ENCODE measurements around the gene AKNA. TPM values are rescaled to one million over a fixed set of nuclear protein-coding genes. Genes with fewer than 3 reads are reported as not detected.

Gene AKNA
- polyA plus RNA-seq, 4 donors, result 3.4 to 22.0 (median 12.8) TPM

- Histone ChIP-seq H3K4me3 (ENCODE audit: low read depth in 1 of 3, low read length in 3 of 3) (peak overlapping the region; percentile 72 to 78 (median 74)), H3K27ac (ENCODE audit: low read depth in 1 of 3, low read length in 2 of 3) (peak overlapping the region; percentile 38 to 96 (median 44)), H3K27me3 (ENCODE audit: control insufficient read depth in 3 of 3, insufficient read depth in 3 of 3, low read length in 3 of 3) (no peaks in the 10 kb centered on the region), H3K36me3 (ENCODE audit: control insufficient read depth in 3 of 3, insufficient read depth in 2 of 3, low read depth in 1 of 3, low read length in 3 of 3) (peaks cover 0 to 9% (median 0%) of the 10 kb centered on the region in 3 donors), H3K9me3 (ENCODE audit: control insufficient read depth in 2 of 2, insufficient read depth in 1 of 2, low read depth in 1 of 2, low read length in 1 of 2) (no peaks in the 10 kb centered on the region), H3K4me1 (ENCODE audit: control insufficient read depth in 3 of 3, insufficient read depth in 2 of 3, low read depth in 1 of 3, low read length in 2 of 3) (peaks cover 0 to 19% (median 0%) of the 10 kb centered on the region in 3 donors)
- DNase-seq (peak; percentile 96 to 97), FAIRE-seq (no peak)
- WGBS, 3 donors, result 0 to 1% (median 0%) methylated on average over 49 to 66 of the region's 66 CpGs
Measured at GRCh38 chr9:114397848-114398605, 10.2 kb upstream of the AKNA start.

DNA sequence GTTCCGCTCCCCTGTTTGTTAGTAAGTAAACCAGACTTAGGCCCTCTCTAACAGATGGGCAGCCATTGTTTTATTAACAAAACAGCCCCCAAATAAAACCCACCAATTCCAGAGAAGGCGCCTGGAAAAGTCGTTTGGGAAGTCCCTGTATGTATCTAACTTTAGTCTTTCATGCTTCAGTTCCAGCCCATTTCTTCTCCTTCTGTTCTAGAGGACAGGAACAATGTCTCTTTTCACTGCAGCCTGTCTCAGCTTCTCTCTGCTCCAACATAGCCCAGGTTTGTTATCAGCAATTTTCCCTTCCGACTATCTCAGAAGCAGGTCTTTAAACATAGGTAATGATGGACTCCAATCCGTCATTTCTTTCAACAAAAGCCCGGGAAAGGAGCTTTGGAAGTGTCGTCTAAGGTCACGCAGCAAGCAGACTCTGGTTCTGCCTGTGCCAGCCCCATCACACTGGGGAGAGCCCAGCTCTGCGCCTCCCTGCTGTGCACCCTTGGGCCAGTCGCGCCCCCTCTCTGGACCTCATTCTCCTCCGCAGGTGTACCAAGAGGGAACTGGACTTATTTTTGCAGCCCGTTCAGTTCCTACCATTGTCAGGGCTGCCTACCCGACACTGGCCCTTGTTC lies 9.6 kb upstream of the AKNA start:
- no peaks in the 10 kb centered on the region for H3K27me3 ChIP-seq (ENCODE audit: control insufficient read depth in 3 of 3, insufficient read depth in 3 of 3, low read length in 3 of 3)
- no peaks in the 10 kb centered on the region for H3K9me3 ChIP-seq (ENCODE audit: control insufficient read depth in 2 of 2, insufficient read depth in 1 of 2, low read depth in 1 of 2, low read length in 1 of 2)
- peaks cover 0 to 25% (median 0%) of the 10 kb centered on the region in 3 donors for H3K4me1 ChIP-seq (ENCODE audit: control insufficient read depth in 3 of 3, insufficient read depth in 2 of 3, low read depth in 1 of 3, low read length in 2 of 3)
- H3K36me3 ChIP-seq (ENCODE audit: control insufficient read depth in 3 of 3, insufficient read depth in 2 of 3, low read depth in 1 of 3, low read length in 3 of 3), result peaks cover 0 to 2% (median 0%) of the 10 kb centered on the region in 3 donors
- FAIRE-seq (no peak), DNase-seq (no peak)
- peak overlapping the region in 1 of 3 donors; percentile 96 for H3K27ac ChIP-seq (ENCODE audit: low read depth in 1 of 3, low read length in 2 of 3)
- WGBS, 3 donors, result 16 to 20% (median 16%) methylated on average over 14 of the region's 14 CpGs
- peak overlapping the region; percentile 28 to 78 (median 74) for H3K4me3 ChIP-seq (ENCODE audit: low read depth in 1 of 3, low read length in 3 of 3)

- Histone ChIP-seq H3K36me3 (ENCODE audit: control insufficient read depth in 3 of 3, insufficient read depth in 2 of 3, low read depth in 1 of 3, low read length in 3 of 3) (no peaks in the 10 kb centered on the region), H3K9me3 (ENCODE audit: control insufficient read depth in 2 of 2, insufficient read depth in 1 of 2, low read depth in 1 of 2, low read length in 1 of 2) (no peaks in the 10 kb centered on the region), H3K4me3 (ENCODE audit: low read depth in 1 of 3, low read length in 3 of 3) (no peak overlapping the region), H3K27me3 (ENCODE audit: control insufficient read depth in 3 of 3, insufficient read depth in 3 of 3, low read length in 3 of 3) (no peaks in the 10 kb centered on the region), H3K4me1 (ENCODE audit: control insufficient read depth in 3 of 3, insufficient read depth in 2 of 3, low read depth in 1 of 3, low read length in 2 of 3) (peaks cover 0 to 31% (median 0%) of the 10 kb centered on the region in 3 donors), H3K27ac (ENCODE audit: low read depth in 1 of 3, low read length in 2 of 3) (peak overlapping the region in 1 of 3 donors; percentile 96)
- 65 to 72% (median 68%) methylated on average over 16 of the region's 16 CpGs for WGBS, 3 donors
- no peak for FAIRE-seq
- DNase-seq, result no peak
Measured at GRCh38 chr9:114396558-114397218, 8.9 kb upstream of the AKNA start.

- Histone ChIP-seq H3K36me3 (ENCODE audit: control insufficient read depth in 3 of 3, insufficient read depth in 2 of 3, low read depth in 1 of 3, low read length in 3 of 3) (no peaks in the 10 kb centered on the region), H3K4me1 (ENCODE audit: control insufficient read depth in 3 of 3, insufficient read depth in 2 of 3, low read depth in 1 of 3, low read length in 2 of 3) (peaks cover 0 to 26% (median 0%) of the 10 kb centered on the region in 3 donors), H3K9me3 (ENCODE audit: control insufficient read depth in 2 of 2, insufficient read depth in 1 of 2, low read depth in 1 of 2, low read length in 1 of 2) (no peaks in the 10 kb centered on the region), H3K27me3 (ENCODE audit: control insufficient read depth in 3 of 3, insufficient read depth in 3 of 3, low read length in 3 of 3) (no peaks in the 10 kb centered on the region), H3K27ac (ENCODE audit: low read depth in 1 of 3, low read length in 2 of 3) (no peak overlapping the region), H3K4me3 (ENCODE audit: low read depth in 1 of 3, low read length in 3 of 3) (no peak overlapping the region)
- 89 to 97% (median 94%) methylated on average over 5 of the region's 5 CpGs for WGBS, 3 donors
- DNase-seq (no peak), FAIRE-seq (no peak)
Measured at GRCh38 chr9:114395768-114396167, 8.0 kb upstream of the AKNA start.

DNA sequence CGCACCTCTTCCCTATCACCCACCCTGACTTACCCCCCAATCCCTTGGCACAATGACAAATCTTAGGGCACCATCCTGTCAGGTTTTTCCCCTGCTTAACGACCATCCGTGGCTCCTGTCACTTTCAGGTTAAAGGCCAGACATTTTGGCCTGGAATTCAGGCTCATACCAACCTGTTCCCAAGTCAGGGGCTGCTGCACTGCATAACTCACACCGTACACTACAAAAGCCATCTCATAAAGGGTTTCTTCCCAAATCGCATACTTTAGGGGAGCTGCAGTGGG lies 7.5 kb upstream of the AKNA start:
- Histone ChIP-seq H3K4me3 (ENCODE audit: low read depth in 1 of 3, low read length in 3 of 3) (no peak overlapping the region), H3K9me3 (ENCODE audit: control insufficient read depth in 2 of 2, insufficient read depth in 1 of 2, low read depth in 1 of 2, low read length in 1 of 2) (no peaks in the 10 kb centered on the region), H3K4me1 (ENCODE audit: control insufficient read depth in 3 of 3, insufficient read depth in 2 of 3, low read depth in 1 of 3, low read length in 2 of 3) (peaks cover 0 to 26% (median 0%) of the 10 kb centered on the region in 3 donors), H3K27ac (ENCODE audit: low read depth in 1 of 3, low read length in 2 of 3) (no peak overlapping the region), H3K36me3 (ENCODE audit: control insufficient read depth in 3 of 3, insufficient read depth in 2 of 3, low read depth in 1 of 3, low read length in 3 of 3) (no peaks in the 10 kb centered on the region), H3K27me3 (ENCODE audit: control insufficient read depth in 3 of 3, insufficient read depth in 3 of 3, low read length in 3 of 3) (no peaks in the 10 kb centered on the region)
- FAIRE-seq (no peak), DNase-seq (no peak)
- 35 to 39% (median 36%) methylated on average over 5 of the region's 5 CpGs for WGBS, 3 donors

GRCh38 chr9:114394523-114395333 lies 6.9 kb upstream of the AKNA start:
- DNase-seq (no peak), FAIRE-seq (no peak)
- Histone ChIP-seq H3K4me3 (ENCODE audit: low read depth in 1 of 3, low read length in 3 of 3) (no peak overlapping the region), H3K4me1 (ENCODE audit: control insufficient read depth in 3 of 3, insufficient read depth in 2 of 3, low read depth in 1 of 3, low read length in 2 of 3) (peaks cover 0 to 29% (median 3%) of the 10 kb centered on the region in 3 donors), H3K9me3 (ENCODE audit: control insufficient read depth in 2 of 2, insufficient read depth in 1 of 2, low read depth in 1 of 2, low read length in 1 of 2) (no peaks in the 10 kb centered on the region), H3K27ac (ENCODE audit: low read depth in 1 of 3, low read length in 2 of 3) (peak overlapping the region in 1 of 3 donors; percentile 3), H3K27me3 (ENCODE audit: control insufficient read depth in 3 of 3, insufficient read depth in 3 of 3, low read length in 3 of 3) (no peaks in the 10 kb centered on the region), H3K36me3 (ENCODE audit: control insufficient read depth in 3 of 3, insufficient read depth in 2 of 3, low read depth in 1 of 3, low read length in 3 of 3) (no peaks in the 10 kb centered on the region)
- 44 to 54% (median 52%) methylated on average over 7 of the region's 7 CpGs for WGBS, 3 donors

DNA sequence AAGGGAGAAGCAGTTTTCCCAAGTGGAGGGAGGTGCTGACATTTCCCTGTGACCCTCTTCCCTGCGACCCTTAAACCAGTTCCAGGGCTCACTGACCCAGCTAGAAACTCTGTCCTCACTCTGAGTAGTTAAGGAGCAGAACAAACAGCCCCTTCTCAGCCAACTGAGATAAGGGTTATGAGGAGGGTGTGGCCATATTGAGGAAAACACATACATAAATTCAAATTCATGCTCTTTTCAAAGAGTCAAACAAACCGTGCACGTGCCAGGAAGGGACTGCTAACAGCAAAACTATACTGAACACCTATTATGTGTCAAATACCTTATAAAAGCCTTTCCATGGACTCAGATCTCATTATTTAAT lies 4.9 kb upstream of the AKNA start:
- DNase-seq, result peak; percentile 83 to 84
- Histone ChIP-seq H3K4me3 (ENCODE audit: low read depth in 1 of 3, low read length in 3 of 3) (no peak overlapping the region), H3K27me3 (ENCODE audit: control insufficient read depth in 3 of 3, insufficient read depth in 3 of 3, low read length in 3 of 3) (no peaks in the 10 kb centered on the region), H3K27ac (ENCODE audit: low read depth in 1 of 3, low read length in 2 of 3) (peak overlapping the region; percentile 21 to 79 (median 32)), H3K36me3 (ENCODE audit: control insufficient read depth in 3 of 3, insufficient read depth in 2 of 3, low read depth in 1 of 3, low read length in 3 of 3) (peaks cover 0 to 4% (median 0%) of the 10 kb centered on the region in 3 donors), H3K9me3 (ENCODE audit: control insufficient read depth in 2 of 2, insufficient read depth in 1 of 2, low read depth in 1 of 2, low read length in 1 of 2) (no peaks in the 10 kb centered on the region), H3K4me1 (ENCODE audit: control insufficient read depth in 3 of 3, insufficient read depth in 2 of 3, low read depth in 1 of 3, low read length in 2 of 3) (peaks cover 0 to 35% (median 3%) of the 10 kb centered on the region in 3 donors)
- FAIRE-seq, result no peak
- 7 to 30% (median 26%) methylated on average over 3 of the region's 3 CpGs for WGBS, 3 donors

DNA sequence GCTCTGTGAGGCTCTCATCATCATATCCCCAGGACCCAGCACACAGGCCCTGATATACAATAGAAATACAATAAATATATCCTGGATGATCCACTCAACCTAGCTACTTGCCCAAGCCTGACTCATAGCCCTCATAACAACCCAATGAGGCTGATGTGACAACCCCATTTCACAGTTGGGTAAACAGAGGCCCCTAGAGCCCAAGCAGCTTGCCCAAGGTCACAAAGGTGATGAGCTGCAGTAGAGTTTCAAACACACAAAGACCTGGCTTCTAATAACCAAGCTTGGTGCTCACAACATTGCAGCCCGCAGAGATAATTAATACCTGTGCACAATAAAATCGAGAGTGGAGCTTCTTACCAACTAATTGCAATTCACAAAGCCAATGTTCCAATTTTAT lies 3.2 kb upstream of the AKNA start:
- Histone ChIP-seq H3K27ac (ENCODE audit: low read depth in 1 of 3, low read length in 2 of 3) (no peak overlapping the region), H3K36me3 (ENCODE audit: control insufficient read depth in 3 of 3, insufficient read depth in 2 of 3, low read depth in 1 of 3, low read length in 3 of 3) (peaks cover 0 to 4% (median 0%) of the 10 kb centered on the region in 3 donors), H3K9me3 (ENCODE audit: control insufficient read depth in 2 of 2, insufficient read depth in 1 of 2, low read depth in 1 of 2, low read length in 1 of 2) (no peaks in the 10 kb centered on the region), H3K4me1 (ENCODE audit: control insufficient read depth in 3 of 3, insufficient read depth in 2 of 3, low read depth in 1 of 3, low read length in 2 of 3) (peaks cover 0 to 41% (median 6%) of the 10 kb centered on the region in 3 donors), H3K4me3 (ENCODE audit: low read depth in 1 of 3, low read length in 3 of 3) (no peak overlapping the region), H3K27me3 (ENCODE audit: control insufficient read depth in 3 of 3, insufficient read depth in 3 of 3, low read length in 3 of 3) (no peaks in the 10 kb centered on the region)
- FAIRE-seq (no peak), DNase-seq (no peak)
- WGBS, 3 donors, result 62 to 81% (median 75%) methylated on average over 2 of the region's 2 CpGs
